PC-3 (cell line): ENCODE measurements around the gene STOML3.

Source experiments
- CTCF ChIP-seq: fragments of 300-600 bp; sonication (generic); conservative IDR thresholded peaks from 2 replicates; pipeline ENCODE4 v1.5.1; 2017; ENCODE audit warnings: antibody characterized with exemption, low read depth, mild to moderate bottlenecking, low read length
- EZH2 ChIP-seq: fragments of 300-600 bp; sonication (generic); IDR thresholded peaks from one replicate; pipeline ENCODE4 v1.6.1; 2017; ENCODE audit warnings: antibody characterized with exemption, mild to moderate bottlenecking, low read length; ENCODE audit not compliant: unreplicated experiment

GRCh38 chr13:38993381-38993780 is 2.8 kb upstream of the STOML3 start:
- TF ChIP-seq CTCF (no peak), EZH2 (no peak)
